NCI-H2029 treated with DMSO at 0.1 percent for 48 hours (cell line): ENCODE measurements around the gene PTPMT1.
"Not testable (repeated sequence)": the region's sequence is repeated elsewhere in the genome, so short reads cannot be mapped to it uniquely, and the experiment has no call there.

Source experiments
- DNase-seq: peaks from one replicate; lab custom pipeline; 2025; lab: John Stamatoyannopoulos, UW

Gene PTPMT1

GRCh38 chr11:47550288-47551047 is 14.9 kb upstream of the PTPMT1 start:
- no peak for DNase-seq

- no peak for DNase-seq
Measured at GRCh38 chr11:47551086-47551485, 14.3 kb upstream of the PTPMT1 start.

- DNase-seq, result no peak
Measured at GRCh38 chr11:47552056-47552565, 13.3 kb upstream of the PTPMT1 start.

GRCh38 chr11:47552566-47553405 is 12.6 kb upstream of the PTPMT1 start, which contains the start of gene CELF1:
CELF1 (minus strand) TSS chr11:47553132; CDS start chr11:47499523, 53,609 bp downstream.
- peak; percentile 67 for DNase-seq

GRCh38 chr11:47553406-47553743 is 12.0 kb upstream of the PTPMT1 start:
- no peak for DNase-seq

- DNase-seq, result not testable (repeated sequence)
Measured at GRCh38 chr11:47557004-47557403, 8.4 kb upstream of the PTPMT1 start.

- DNase-seq, result no peak
Measured at GRCh38 chr11:47558695-47559094, 6.7 kb upstream of the PTPMT1 start.

GRCh38 chr11:47560426-47560825 is 5.0 kb upstream of the PTPMT1 start:
- DNase-seq, result no peak

GRCh38 chr11:47562393-47562792 is 3.0 kb upstream of the PTPMT1 start:
- DNase-seq, result not testable (repeated sequence)

- DNase-seq, result not testable (repeated sequence)
Measured at GRCh38 chr11:47564366-47564765, 1.0 kb upstream of the PTPMT1 start.

- no peak for DNase-seq
Measured at GRCh38 chr11:47564933-47565339, 463 bp upstream of the PTPMT1 start.

GRCh38 chr11:47566149-47566698 is 825 bp downstream of the PTPMT1 start:
- DNase-seq, result no peak

GRCh38 chr11:47569646-47570045 is 4.2 kb downstream of the PTPMT1 start:
- DNase-seq, result no peak

GRCh38 chr11:47570651-47571356 is 5.4 kb downstream of the PTPMT1 start:
- no peak for DNase-seq

GRCh38 chr11:47571357-47571729 is 5.9 kb downstream of the PTPMT1 start:
- DNase-seq, result no peak

- no peak for DNase-seq
Measured at GRCh38 chr11:47571895-47572294, 6.5 kb downstream of the PTPMT1 start.

- no peak for DNase-seq
Measured at GRCh38 chr11:47572715-47573255, 7.4 kb downstream of the PTPMT1 start.

- no peak for DNase-seq
Measured at GRCh38 chr11:47573321-47573720, 7.9 kb downstream of the PTPMT1 start.

- no peak for DNase-seq
Measured at GRCh38 chr11:47577460-47578041, 12.2 kb downstream of the PTPMT1 start.

GRCh38 chr11:47578524-47579494 is 13.4 kb downstream of the PTPMT1 start, which contains the start of the genes KBTBD4 and NDUFS3:
KBTBD4 (minus strand) TSS chr11:47578970; CDS start chr11:47578951, 19 bp downstream.
NDUFS3 (plus strand) TSS chr11:47579074; CDS start chr11:47579092, 18 bp downstream.
- DNase-seq, result peak; percentile 81
